B cell (primary cell): Measurements from ENCODE around the gene GRM8. TPM values are rescaled to one million over a fixed set of nuclear protein-coding genes. Genes with fewer than 3 reads are reported as not detected.

Source experiments
- ATAC-seq: fragments of 200-7000 bp; cut with Tn5 transposase; one replicate; pipeline ENCODE4 v1.10.0; 2021; ENCODE audit warnings: low read depth, mild to moderate bottlenecking, moderate number of reproducible peaks, moderate library complexity
- CTCF ChIA-PET: fragments of 350-600 bp; sonication (Branson Sonifier 250); formaldehyde crosslinking; loops from one replicate; lab custom pipeline; 2021; ENCODE audit warnings: antibody characterized with exemption, inconsistent platforms; lab: Charles Lee
- POLR2A ChIA-PET: fragments of 350-600 bp; sonication (Branson Sonifier 250); formaldehyde crosslinking; loops from one replicate; lab custom pipeline; 2021; ENCODE audit warnings: antibody characterized with exemption; lab: Charles Lee
- DNase-seq: peaks from one replicate; pipeline ENCODE4 v3.0.0; 2013
- H2AFZ ChIP-seq: 2 replicates; pipeline ENCODE4 v1.6.1; 2012; ENCODE audit warnings: mild to moderate bottlenecking, low read depth, low read length; ENCODE audit not compliant: insufficient read depth, poor library complexity, severe bottlenecking
- H3K27ac ChIP-seq, 2 donors: 1 replicate in 1 of 2; 2 replicates in 1 of 2; pipeline ENCODE4 v1.5.1; 2012 to 2013; ENCODE audit warnings: low read length in 2 of 2, mild to moderate bottlenecking in 2 of 2, moderate library complexity in 1 of 2
- H3K27me3 ChIP-seq, 4 experiments: fragments of 200-600 bp in 1 of 4; sonication (generic) in 1 of 4; replicated peaks in 1 of 4; 1 replicate in 2 of 4; 2 replicates in 2 of 4; pipeline versions ENCODE4 v1.6.1 to v1.7.0; 2013 to 2016; ENCODE audit warnings: low read length in 3 of 4, mild to moderate bottlenecking in 2 of 4, mixed read lengths in 1 of 4, moderate library complexity in 1 of 4; ENCODE audit not compliant: insufficient read depth in 4 of 4, control insufficient read depth in 3 of 4; ENCODE audit errors: control extremely low read depth in 1 of 4
- H3K36me3 ChIP-seq, 2 experiments: replicated peaks in 1 of 2; 1 replicate in 1 of 2; 2 replicates in 1 of 2; pipeline versions ENCODE4 v1.6.1 to v1.7.1; 2013; ENCODE audit warnings: low read length in 1 of 2; ENCODE audit not compliant: insufficient read depth in 2 of 2, control insufficient read depth in 1 of 2; ENCODE audit errors: control extremely low read depth in 1 of 2, extremely low read depth in 1 of 2
- H3K4me1 ChIP-seq, 2 donors: fragments of 200-600 bp in 1 of 2; sonication (generic) in 1 of 2; 1 replicate in 1 of 2; 2 replicates in 1 of 2; pipeline versions ENCODE4 v1.5.1 to v1.6.1; 2013 to 2017; ENCODE audit warnings: low read length in 2 of 2; ENCODE audit not compliant: control insufficient read depth in 2 of 2, insufficient read depth in 2 of 2
- H3K4me2 ChIP-seq: replicated peaks from 2 replicates; pipeline ENCODE3; 2012; ENCODE audit warnings: mild to moderate bottlenecking, low read depth, low read length; ENCODE audit not compliant: poor library complexity, severe bottlenecking
- H3K4me3 ChIP-seq, 5 experiments: fragments of 200-600 bp in 1 of 5; sonication (generic) in 1 of 5; 1 replicate in 3 of 5; 2 replicates in 2 of 5; pipeline versions ENCODE4 v1.5.1 to v1.7.0; 2011 to 2016; ENCODE audit warnings: low read length in 4 of 5, mild to moderate bottlenecking in 4 of 5, low read depth in 2 of 5, control low read depth in 1 of 5, moderate library complexity in 1 of 5; ENCODE audit not compliant: insufficient read depth in 1 of 5; ENCODE audit errors: control extremely low read depth in 1 of 5, extremely low read depth in 1 of 5
- H3K79me2 ChIP-seq: fragments of 200-600 bp; sonication (generic); one replicate; pipeline ENCODE4 v1.6.0; 2016; ENCODE audit warnings: low read length; ENCODE audit not compliant: control insufficient read depth, insufficient read depth
- H3K9ac ChIP-seq: fragments of 200-600 bp; sonication (generic); 2 replicates; pipeline ENCODE4 v1.6.1; 2017; ENCODE audit warnings: mild to moderate bottlenecking, low read length, moderate library complexity
- H3K9me3 ChIP-seq, 3 donors: one replicate each; pipeline versions ENCODE4 v1.6.1 to v1.7.1; 2013; ENCODE audit warnings: low read length in 2 of 3; ENCODE audit not compliant: control insufficient read depth in 2 of 3, insufficient read depth in 1 of 3; ENCODE audit errors: control extremely low read depth in 1 of 3
- H4K20me1 ChIP-seq: 2 replicates; pipeline ENCODE4 v1.6.0; 2012; ENCODE audit warnings: mild to moderate bottlenecking, low read length; ENCODE audit not compliant: insufficient read depth, control insufficient read depth, poor library complexity, severe bottlenecking
- H3K27ac Mint-ChIP-seq: one replicate; pipeline ENCODE4 v1.8.0; 2021; ENCODE audit warnings: mixed read lengths
- H3K27me3 Mint-ChIP-seq: one replicate; pipeline ENCODE4 v1.8.0; 2021; ENCODE audit warnings: mixed read lengths
- H3K4me1 Mint-ChIP-seq: one replicate; pipeline ENCODE4 v1.8.0; 2021; ENCODE audit warnings: mixed read lengths
- H3K4me3 Mint-ChIP-seq: one replicate; pipeline ENCODE4 v1.8.0; 2021; ENCODE audit warnings: mixed read lengths
- H3K9me3 Mint-ChIP-seq: one replicate; pipeline ENCODE4 v1.8.0; 2022; ENCODE audit warnings: mixed read lengths; ENCODE audit not compliant: insufficient read depth
- EZH2 ChIP-seq: IDR thresholded peaks from 2 replicates; pipeline ENCODE4 v1.6.1; 2012; ENCODE audit warnings: borderline replicate concordance, low read depth, mild to moderate bottlenecking, moderate library complexity, low read length; ENCODE audit not compliant: insufficient read depth, poor library complexity, severe bottlenecking
- WGBS: methylation state at CpG from one replicate; pipeline ENCODE4 v1.1.5; 2013; ENCODE audit warnings: missing lambda C conversion rate; ENCODE audit not compliant: insufficient coverage; 5-methylcytosine and 5-hydroxymethylcytosine counted together
- intact Hi-C: fragments of 100-400 bp; cut with micrococcal nuclease; formaldehyde crosslinking; loops from one replicate; pipeline ENCODE4 v1.10.0; 2022
- polyA plus RNA-seq: library from polyadenylated mRNA; depleted of rRNA; stranded (reverse); fragments of >200 nt; gene quantifications from 2 replicates; pipeline ENCODE4 v1.2.3, GENCODE V29; 2012
- total RNA-seq, 2 donors: library from RNA; stranded (reverse); fragments of 120-200 nt in 1 of 2; gene quantifications; 1 replicate in 1 of 2; 2 replicates in 1 of 2; pipeline versions ENCODE4 v1.2.3 to v1.2.4, GENCODE V29; 2013 to 2022
- TF ChIP-seq, protein P1 (sequence below): fragments of 200-600 bp; IDR thresholded peaks from one replicate; pipeline ENCODE4 v1.8.0; 2022; ENCODE audit warnings: antibody characterized with exemption, mild to moderate bottlenecking

GRM8 gene
- total and polyA plus RNA-seq, 2 donors (not counting 1 experiment from before 2014, with no cell fraction given) = not detected

DNA sequence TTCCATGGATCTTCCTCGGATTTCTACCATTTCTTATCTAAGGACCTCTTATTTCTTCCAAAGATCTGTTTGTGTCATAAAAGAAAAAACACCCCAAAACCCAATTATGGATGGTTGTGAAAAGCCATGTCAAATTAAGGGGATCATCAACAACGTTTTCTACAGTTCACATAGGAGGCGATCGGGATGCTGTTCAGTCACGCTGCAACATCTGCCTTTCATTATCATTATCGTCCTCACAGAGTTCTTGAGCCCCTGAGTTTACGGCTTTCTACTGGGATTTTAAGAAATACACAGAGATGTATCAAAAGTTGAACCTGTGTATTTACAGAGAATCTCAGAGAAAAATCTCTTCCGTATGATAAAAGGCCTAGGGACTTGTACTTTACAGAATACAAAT, 101.4 kb downstream of the GRM8 start:
- Histone ChIP-seq H3K79me2 (no peaks in the 10 kb centered on the region), H3K9me3 (no peaks in the 10 kb centered on the region), H3K4me2 (no peak overlapping the region), H4K20me1 (no peaks in the 10 kb centered on the region), H2AFZ (no peak overlapping the region), H3K4me1 (no peaks in the 10 kb centered on the region), H3K4me3 (no peak overlapping the region), H3K27me3 (no peaks in the 10 kb centered on the region), H3K36me3 (no peaks in the 10 kb centered on the region), H3K9ac (no peak overlapping the region), H3K27ac (no peak overlapping the region)
- no peaks in the 10 kb centered on the region for H3K9me3 Mint-ChIP-seq
- CTCF ChIA-PET = no interaction called here
- no peak for DNase-seq
- POLR2A ChIA-PET = no interaction called here
- no peak for TF ChIP-seq EZH2
- TF ChIP-seq, protein P1, sequence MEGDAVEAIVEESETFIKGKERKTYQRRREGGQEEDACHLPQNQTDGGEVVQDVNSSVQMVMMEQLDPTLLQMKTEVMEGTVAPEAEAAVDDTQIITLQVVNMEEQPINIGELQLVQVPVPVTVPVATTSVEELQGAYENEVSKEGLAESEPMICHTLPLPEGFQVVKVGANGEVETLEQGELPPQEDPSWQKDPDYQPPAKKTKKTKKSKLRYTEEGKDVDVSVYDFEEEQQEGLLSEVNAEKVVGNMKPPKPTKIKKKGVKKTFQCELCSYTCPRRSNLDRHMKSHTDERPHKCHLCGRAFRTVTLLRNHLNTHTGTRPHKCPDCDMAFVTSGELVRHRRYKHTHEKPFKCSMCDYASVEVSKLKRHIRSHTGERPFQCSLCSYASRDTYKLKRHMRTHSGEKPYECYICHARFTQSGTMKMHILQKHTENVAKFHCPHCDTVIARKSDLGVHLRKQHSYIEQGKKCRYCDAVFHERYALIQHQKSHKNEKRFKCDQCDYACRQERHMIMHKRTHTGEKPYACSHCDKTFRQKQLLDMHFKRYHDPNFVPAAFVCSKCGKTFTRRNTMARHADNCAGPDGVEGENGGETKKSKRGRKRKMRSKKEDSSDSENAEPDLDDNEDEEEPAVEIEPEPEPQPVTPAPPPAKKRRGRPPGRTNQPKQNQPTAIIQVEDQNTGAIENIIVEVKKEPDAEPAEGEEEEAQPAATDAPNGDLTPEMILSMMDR = no peak
- peaks cover 15% of the 10 kb centered on the region for H3K27me3 Mint-ChIP-seq
- WGBS = 50% methylated on average over 2 of the region's 8 CpGs
- intact Hi-C loops = no loop called here
- no peak for ATAC-seq
- H3K27ac Mint-ChIP-seq = no peak overlapping the region
- no peak overlapping the region for H3K4me3 Mint-ChIP-seq
- no peaks in the 10 kb centered on the region for H3K4me1 Mint-ChIP-seq

DNA sequence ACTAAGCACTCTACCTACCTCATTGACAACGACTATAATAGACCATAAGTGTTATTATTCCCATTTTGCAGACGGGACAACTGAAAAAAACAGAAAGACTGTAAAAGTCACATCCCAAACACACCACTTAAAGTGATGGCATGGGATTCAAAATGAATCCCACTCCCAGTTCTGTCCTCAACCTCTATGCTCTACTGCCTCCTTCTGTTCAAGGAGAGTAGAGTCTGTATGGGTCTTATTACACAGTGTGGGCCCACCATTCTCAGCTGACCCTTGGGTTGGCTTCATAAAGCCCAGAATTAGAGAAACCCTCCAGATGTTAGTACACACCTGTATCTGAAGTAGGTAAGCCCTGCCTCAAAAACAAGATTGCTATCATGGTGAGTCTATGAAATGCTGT, 102.2 kb downstream of the GRM8 start:
- Histone ChIP-seq H4K20me1 (no peaks in the 10 kb centered on the region), H3K4me2 (no peak overlapping the region), H3K4me3 (no peak overlapping the region), H3K27me3 (no peaks in the 10 kb centered on the region), H3K9me3 (no peaks in the 10 kb centered on the region), H3K4me1 (no peaks in the 10 kb centered on the region), H3K9ac (no peak overlapping the region), H2AFZ (no peak overlapping the region), H3K79me2 (no peaks in the 10 kb centered on the region), H3K27ac (no peak overlapping the region), H3K36me3 (no peaks in the 10 kb centered on the region)
- H3K4me1 Mint-ChIP-seq = no peaks in the 10 kb centered on the region
- ChIA-PET POLR2A (no interaction called here), CTCF (no interaction called here)
- intact Hi-C loops = no loop called here
- peaks cover 14% of the 10 kb centered on the region for H3K27me3 Mint-ChIP-seq
- TF ChIP-seq, protein P1 = no peak
- TF ChIP-seq EZH2 = no peak
- DNase-seq (no peak), ATAC-seq (no peak)
- no CpG with 5 or more reads among the region's 2 CpGs for whole genome bisulfite sequencing
- no peak overlapping the region for H3K4me3 Mint-ChIP-seq
- H3K27ac Mint-ChIP-seq = no peak overlapping the region
- no peaks in the 10 kb centered on the region for H3K9me3 Mint-ChIP-seq
